Suprapubic skin (tissue), 3 donors: ENCODE results near the gene PACRG.

Experiments used
- CTCF ChIP-seq, 2 donors: fragments of 200-600 bp in 1 of 2; fragments of 450-650 bp in 1 of 2; sonication (generic) in 1 of 2; IDR thresholded peaks; one replicate each; pipeline ENCODE4 v1.5.1; 2016 to 2019; ENCODE audit warnings: antibody characterized with exemption in 2 of 2, mild to moderate bottlenecking in 1 of 2, moderate library complexity in 1 of 2
- POLR2A ChIP-seq, 2 donors: fragments of 450-650 bp; IDR thresholded peaks; one replicate each; pipeline ENCODE4 v1.6.1; 2017; ENCODE audit warnings: antibody characterized with exemption in 2 of 2, mild to moderate bottlenecking in 2 of 2, moderate library complexity in 2 of 2

DNA sequence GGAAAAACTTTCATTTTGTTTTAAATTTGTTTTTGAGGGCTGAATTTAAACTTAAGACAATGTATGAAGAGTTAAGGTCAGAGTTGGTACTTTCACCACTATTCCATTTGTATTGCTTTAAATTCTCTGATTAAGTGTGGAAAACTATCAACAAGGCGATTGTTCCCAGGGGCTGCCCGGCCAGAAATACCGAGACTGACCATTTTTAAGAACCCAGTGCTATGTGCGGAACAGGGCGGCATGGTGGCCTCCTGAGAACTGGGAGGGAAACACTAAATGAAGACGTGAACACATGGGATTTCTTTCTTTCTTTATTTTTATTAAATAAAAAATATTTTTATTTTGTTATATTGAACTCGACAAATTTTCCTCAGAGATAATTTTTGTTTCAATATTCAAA is 465.6 kb downstream of the PACRG start:
- TF ChIP-seq POLR2A (IDR thresholded peaks at IDR 0.05): no peak
- TF ChIP-seq CTCF (IDR thresholded peaks at IDR 0.05): no peak
